IgD-negative memory B cell (primary cell): ENCODE results near the gene C11orf68. TPM values are rescaled to one million over a fixed set of nuclear protein-coding genes. Genes with fewer than 3 reads are reported as not detected.

Experiments
- H3K27ac Mint-ChIP-seq, 3 donors: one replicate each; pipeline ENCODE4 v1.8.0; 2020 to 2022; ENCODE audit warnings: mild to moderate bottlenecking in 3 of 3, mixed read lengths in 3 of 3, moderate library complexity in 1 of 3
- H3K27me3 Mint-ChIP-seq: one replicate; pipeline ENCODE4 v1.8.0; 2021; ENCODE audit warnings: mixed read lengths
- H3K36me3 Mint-ChIP-seq: one replicate; pipeline ENCODE4 v1.8.0; 2020; ENCODE audit warnings: mild to moderate bottlenecking, mixed read lengths
- H3K4me1 Mint-ChIP-seq, 3 donors: one replicate each; pipeline ENCODE4 v1.8.0; 2020 to 2022; ENCODE audit warnings: mixed read lengths in 3 of 3, mild to moderate bottlenecking in 1 of 3
- H3K4me3 Mint-ChIP-seq, 4 donors: one replicate each; pipeline ENCODE4 v1.8.0; 2020 to 2022; ENCODE audit warnings: mild to moderate bottlenecking in 4 of 4, mixed read lengths in 4 of 4, moderate library complexity in 3 of 4
- H3K9me3 Mint-ChIP-seq, 3 donors: one replicate each; pipeline ENCODE4 v1.8.0; 2020 to 2021; ENCODE audit warnings: mixed read lengths in 3 of 3, mild to moderate bottlenecking in 1 of 3
- polyA plus RNA-seq: library from polyadenylated mRNA; unstranded; fragments of 300-500 nt; fragmentation: Illumina TruSeq; gene quantifications from one replicate; pipeline ENCODE4 v1.2.3, GENCODE V29; 2021

Gene C11orf68
- polyA plus RNA-seq, 1 donor from 2014 or later, result 61.6 TPM

GRCh38 chr11:65911682-65912568, 6.9 kb downstream of the C11orf68 start:
- Mint-ChIP-seq H3K27me3 (peaks cover 33% of the 10 kb centered on the region), H3K36me3 (peaks cover 5% of the 10 kb centered on the region), H3K4me3 (peak overlapping the region in 1 of 4 donors; percentile 40), H3K27ac (peak overlapping the region in 1 of 3 donors; percentile 25), H3K9me3 (no peaks in the 10 kb centered on the region), H3K4me1 (peaks cover 7 to 19% (median 8%) of the 10 kb centered on the region in 3 donors)

- Mint-ChIP-seq H3K4me3 (no peak overlapping the region), H3K4me1 (peaks cover 0 to 5% (median 0%) of the 10 kb centered on the region in 3 donors), H3K27ac (no peak overlapping the region), H3K36me3 (no peaks in the 10 kb centered on the region), H3K27me3 (peaks cover 33% of the 10 kb centered on the region), H3K9me3 (no peaks in the 10 kb centered on the region)
Measured at GRCh38 chr11:65907878-65908277, 11.0 kb downstream of the C11orf68 start.

GRCh38 chr11:65906602-65907001, 12.3 kb downstream of the C11orf68 start:
- H3K27ac Mint-ChIP-seq, result no peak overlapping the region
- no peaks in the 10 kb centered on the region for H3K36me3 Mint-ChIP-seq
- H3K27me3 Mint-ChIP-seq, result peaks cover 31% of the 10 kb centered on the region
- H3K4me1 Mint-ChIP-seq, result peaks cover 0 to 5% (median 0%) of the 10 kb centered on the region in 3 donors
- no peak overlapping the region for H3K4me3 Mint-ChIP-seq
- H3K9me3 Mint-ChIP-seq, result no peaks in the 10 kb centered on the region

GRCh38 chr11:65903715-65904114, 15.1 kb downstream of the C11orf68 start:
- Mint-ChIP-seq H3K4me1 (peaks cover 4 to 6% (median 4%) of the 10 kb centered on the region in 3 donors), H3K9me3 (no peaks in the 10 kb centered on the region), H3K4me3 (peak overlapping the region in 1 of 4 donors; percentile 2), H3K36me3 (peaks cover 3% of the 10 kb centered on the region), H3K27ac (no peak overlapping the region), H3K27me3 (peaks cover 18% of the 10 kb centered on the region)

GRCh38 chr11:65903068-65903481, 15.8 kb downstream of the C11orf68 start:
- H3K36me3 Mint-ChIP-seq, result peaks cover 3% of the 10 kb centered on the region
- peaks cover 15% of the 10 kb centered on the region for H3K27me3 Mint-ChIP-seq
- H3K27ac Mint-ChIP-seq, result no peak overlapping the region
- H3K4me1 Mint-ChIP-seq, result peaks cover 4 to 6% (median 4%) of the 10 kb centered on the region in 3 donors
- no peaks in the 10 kb centered on the region for H3K9me3 Mint-ChIP-seq
- no peak overlapping the region for H3K4me3 Mint-ChIP-seq

GRCh38 chr11:65900899-65901180, 18.0 kb downstream of the C11orf68 start:
- Mint-ChIP-seq H3K9me3 (no peaks in the 10 kb centered on the region), H3K36me3 (peaks cover 3% of the 10 kb centered on the region), H3K27ac (peak overlapping the region in 1 of 3 donors; percentile 46), H3K4me3 (peak overlapping the region; percentile 48 to 87 (median 76)), H3K27me3 (peaks cover 11% of the 10 kb centered on the region), H3K4me1 (peaks cover 4 to 6% (median 5%) of the 10 kb centered on the region in 3 donors)

GRCh38 chr11:65900125-65900898, 18.6 kb downstream of the C11orf68 start, which contains the start of gene FOSL1:
FOSL1 (minus strand) TSS chr11:65900388; CDS start chr11:65900339, 49 bp downstream.
- Mint-ChIP-seq H3K36me3 (peaks cover 3% of the 10 kb centered on the region), H3K27me3 (peaks cover 11% of the 10 kb centered on the region), H3K27ac (peak within 1 kb of the TSS in 1 of 3 donors; percentile 46), H3K9me3 (no peaks in the 10 kb centered on the region), H3K4me1 (peaks cover 4 to 6% (median 5%) of the 10 kb centered on the region in 3 donors), H3K4me3 (peak within 1 kb of the TSS; percentile 48 to 87 (median 76))

GRCh38 chr11:65899356-65900124, 19.3 kb downstream of the C11orf68 start:
- H3K36me3 Mint-ChIP-seq, result peaks cover 3% of the 10 kb centered on the region
- no peaks in the 10 kb centered on the region for H3K9me3 Mint-ChIP-seq
- H3K27ac Mint-ChIP-seq, result no peak overlapping the region
- peaks cover 11% of the 10 kb centered on the region for H3K27me3 Mint-ChIP-seq
- H3K4me1 Mint-ChIP-seq, result peaks cover 4 to 6% (median 5%) of the 10 kb centered on the region in 3 donors
- H3K4me3 Mint-ChIP-seq, result peak overlapping the region in 3 of 4 donors; percentile 43 to 82 (median 50)

GRCh38 chr11:65898656-65899355, 20.1 kb downstream of the C11orf68 start:
- peaks cover 8 to 11% (median 9%) of the 10 kb centered on the region in 3 donors for H3K4me1 Mint-ChIP-seq
- peaks cover 11% of the 10 kb centered on the region for H3K27me3 Mint-ChIP-seq
- no peaks in the 10 kb centered on the region for H3K9me3 Mint-ChIP-seq
- peaks cover 3% of the 10 kb centered on the region for H3K36me3 Mint-ChIP-seq
- peak overlapping the region in 2 of 3 donors; percentile 39 to 58 for H3K27ac Mint-ChIP-seq
- peak overlapping the region in 3 of 4 donors; percentile 14 to 87 (median 78) for H3K4me3 Mint-ChIP-seq

- peaks cover 3% of the 10 kb centered on the region for H3K36me3 Mint-ChIP-seq
- H3K27me3 Mint-ChIP-seq, result peaks cover 11% of the 10 kb centered on the region
- H3K27ac Mint-ChIP-seq, result peak overlapping the region in 1 of 3 donors; percentile 70
- peaks cover 16 to 20% (median 19%) of the 10 kb centered on the region in 3 donors for H3K4me1 Mint-ChIP-seq
- no peaks in the 10 kb centered on the region for H3K9me3 Mint-ChIP-seq
- peak overlapping the region in 2 of 4 donors; percentile 17 for H3K4me3 Mint-ChIP-seq
Measured at GRCh38 chr11:65897020-65897471, 21.8 kb downstream of the C11orf68 start.

- Mint-ChIP-seq H3K27me3 (peaks cover 10% of the 10 kb centered on the region), H3K4me3 (peak overlapping the region in 2 of 4 donors; percentile 17), H3K9me3 (no peaks in the 10 kb centered on the region), H3K27ac (peak overlapping the region in 1 of 3 donors; percentile 70), H3K4me1 (peaks cover 17 to 23% (median 22%) of the 10 kb centered on the region in 3 donors), H3K36me3 (peaks cover 3% of the 10 kb centered on the region)
Measured at GRCh38 chr11:65896034-65896999, 22.5 kb downstream of the C11orf68 start.

GRCh38 chr11:65895482-65895981, 23.3 kb downstream of the C11orf68 start:
- peaks cover 3% of the 10 kb centered on the region for H3K36me3 Mint-ChIP-seq
- peaks cover 4% of the 10 kb centered on the region for H3K27me3 Mint-ChIP-seq

More at GRCh38 chr11:65895482-65895981, 23.3 kb downstream of the C11orf68 start:
- Mint-ChIP-seq H3K4me1 (peaks cover 15 to 22% (median 19%) of the 10 kb centered on the region in 3 donors), H3K4me3 (peak overlapping the region in 2 of 4 donors; percentile 17 to 74), H3K27ac (peak overlapping the region in 2 of 3 donors; percentile 50 to 89), H3K9me3 (no peaks in the 10 kb centered on the region)
